Measurements from ENCODE around the gene FAM120C.

GRCh38 chrX:54182864-54183613 lies at the start of gene FAM120C:
- no peak for TF ChIP-seq EZH2 (IDR thresholded peaks at IDR 0.05; ENCODE audit: borderline replicate concordance)
- no peak for TF ChIP-seq CTCF (IDR thresholded peaks at IDR 0.05; ENCODE audit: poor library complexity)
- TF ChIP-seq EZH2phosphoT487 (IDR thresholded peaks at IDR 0.05; ENCODE audit: low read depth, severe bottlenecking, unreplicated experiment) = no peak

Data from hepatocyte (in vitro differentiated cells).